IMR-90 (cell line): ENCODE data around the gene BTNL3. TPM values are rescaled to one million over a fixed set of nuclear protein-coding genes. Genes with fewer than 3 reads are reported as not detected.

Source experiments
- ATAC-seq: fragments of 200-7000 bp; cut with Tn5 transposase; 2 replicates; pipeline ENCODE4 v1.9.1; 2020; ENCODE audit warnings: low read depth, mild to moderate bottlenecking, moderate library complexity
- BruUV-seq: library from RNA; stranded (reverse); fragments of 400-500 nt; replicated peaks from 2 replicates; lab custom pipeline; 2021; lab: Mats Ljungman, UMichigan
- CTCF ChIA-PET: fragments of 300-600 bp; formaldehyde crosslinking; extraction: SDS; loops from one replicate; lab custom pipeline; 2021; ENCODE audit warnings: antibody characterized with exemption; lab: Yijun Ruan, JAX
- POLR2A ChIA-PET: fragments of 300-600 bp; sonication (Branson Sonifier 250); formaldehyde crosslinking; loops from one replicate; lab custom pipeline; 2022; ENCODE audit warnings: antibody characterized with exemption; ENCODE audit not compliant: unreplicated experiment; lab: Charles Lee
- DNase-seq: peaks from one replicate; pipeline ENCODE4 v3.0.0; 2013
- H2AFZ ChIP-seq: replicated peaks from 2 replicates; pipeline ENCODE3; 2013; ENCODE audit warnings: low read length, mild to moderate bottlenecking; ENCODE audit not compliant: poor library complexity
- H2AK5ac ChIP-seq: 2 replicates; pipeline ENCODE4 v1.6.1; 2013; ENCODE audit warnings: low read depth, low read length, inconsistent platforms
- H2AK9ac ChIP-seq: replicated peaks from 2 replicates; pipeline ENCODE3; 2013; ENCODE audit warnings: mild to moderate bottlenecking, low read depth, low read length, moderate library complexity; ENCODE audit not compliant: poor library complexity
- H2BK120ac ChIP-seq: 2 replicates; pipeline ENCODE4 v1.6.1; 2013; ENCODE audit warnings: low read depth, low read length, inconsistent platforms
- H2BK15ac ChIP-seq: 3 replicates; pipeline ENCODE4 v1.6.1; 2013; ENCODE audit warnings: low read depth, low read length, inconsistent platforms
- H2BK20ac ChIP-seq: 2 replicates; pipeline ENCODE4 v1.6.1; 2013; ENCODE audit warnings: low read depth, mild to moderate bottlenecking, inconsistent platforms, low read length, moderate library complexity
- H2BK5ac ChIP-seq: 2 replicates; pipeline ENCODE4 v1.6.1; 2013; ENCODE audit warnings: mild to moderate bottlenecking, low read depth, low read length, inconsistent platforms; ENCODE audit not compliant: poor library complexity, severe bottlenecking
- H3K14ac ChIP-seq: replicated peaks from 2 replicates; pipeline ENCODE4 v1.6.1; 2013; ENCODE audit warnings: low read depth, low read length, inconsistent platforms
- H3K18ac ChIP-seq: 2 replicates; pipeline ENCODE4 v1.6.1; 2013; ENCODE audit warnings: low read depth, low read length, control low read depth
- H3K23ac ChIP-seq: 2 replicates; pipeline ENCODE4 v1.6.1; 2013; ENCODE audit warnings: low read depth, low read length, inconsistent platforms
- H3K27ac ChIP-seq: 2 replicates; pipeline ENCODE4 v1.5.1; 2013; ENCODE audit warnings: mild to moderate bottlenecking, control low read depth, low read length; ENCODE audit not compliant: insufficient read depth
- H3K27me3 ChIP-seq: 2 replicates; pipeline ENCODE4 v1.6.1; 2013; ENCODE audit warnings: low read length; ENCODE audit not compliant: control insufficient read depth, insufficient read depth
- H3K36me3 ChIP-seq: 2 replicates; pipeline ENCODE4 v1.6.1; 2013; ENCODE audit warnings: low read length, mixed read lengths; ENCODE audit not compliant: control insufficient read depth, insufficient read depth
- H3K4ac ChIP-seq: 2 replicates; pipeline ENCODE4 v1.6.1; 2013; ENCODE audit warnings: low read depth, low read length, inconsistent platforms
- H3K4me1 ChIP-seq: 2 replicates; pipeline ENCODE4 v1.6.1; 2013; ENCODE audit warnings: low read length, mixed read lengths; ENCODE audit not compliant: control insufficient read depth, insufficient read depth
- H3K4me2 ChIP-seq: 2 replicates; pipeline ENCODE4 v1.6.1; 2013; ENCODE audit warnings: low read depth, mild to moderate bottlenecking, control low read depth, low read length, moderate library complexity
- H3K4me3 ChIP-seq: 2 replicates; pipeline ENCODE4 v1.5.1; 2013; ENCODE audit warnings: low read depth, mild to moderate bottlenecking, control low read depth, low read length, moderate library complexity; ENCODE audit not compliant: insufficient read depth
- H3K56ac ChIP-seq: 2 replicates; pipeline ENCODE4 v1.6.1; 2013; ENCODE audit warnings: low read length, inconsistent platforms; ENCODE audit not compliant: insufficient read depth; ENCODE audit errors: extremely low read depth
- H3K79me1 ChIP-seq, 2 experiments: 2 replicates each; pipeline ENCODE4 v1.6.1; 2013; ENCODE audit warnings: low read length in 2 of 2, inconsistent platforms in 1 of 2, low read depth in 1 of 2
- H3K9ac ChIP-seq: 2 replicates; pipeline ENCODE4 v1.6.1; 2013; ENCODE audit warnings: low read depth, low read length, control low read depth
- H3K9me1 ChIP-seq: 2 replicates; pipeline ENCODE4 v1.6.1; 2013; ENCODE audit warnings: low read length, inconsistent platforms; ENCODE audit not compliant: insufficient read depth
- H3K9me3 ChIP-seq: 2 replicates; pipeline ENCODE4 v1.6.1; 2013; ENCODE audit warnings: low read length; ENCODE audit not compliant: control insufficient read depth, insufficient read depth
- H4K20me1 ChIP-seq: 2 replicates; pipeline ENCODE4 v1.6.1; 2013; ENCODE audit warnings: low read length, inconsistent platforms; ENCODE audit not compliant: insufficient read depth
- H4K5ac ChIP-seq: 2 replicates; pipeline ENCODE4 v1.6.1; 2013; ENCODE audit warnings: mild to moderate bottlenecking, low read depth, low read length, control low read depth
- H4K8ac ChIP-seq, 2 experiments: 2 replicates each; pipeline ENCODE4 v1.6.1; 2013; ENCODE audit warnings: low read depth in 2 of 2, low read length in 2 of 2, control low read depth in 1 of 2, inconsistent platforms in 1 of 2
- H4K91ac ChIP-seq: 2 replicates; pipeline ENCODE4 v1.6.1; 2013; ENCODE audit warnings: low read depth, low read length, inconsistent platforms; ENCODE audit not compliant: insufficient read depth
- BHLHE40 ChIP-seq: fragments of 150-350 bp; IDR thresholded peaks from 2 replicates; pipeline ENCODE4 v1.6.1; 2016; ENCODE audit warnings: mild to moderate bottlenecking, low read depth, low read length
- CEBPB ChIP-seq: IDR thresholded peaks from 2 replicates; pipeline ENCODE4 v1.6.1; 2012; ENCODE audit warnings: low read depth, low read length, improper control_type of control experiment
- CHD1 ChIP-seq: IDR thresholded peaks from 2 replicates; pipeline ENCODE4 v1.6.1; 2012; ENCODE audit warnings: low read depth, low read length, improper control_type of control experiment
- FOS ChIP-seq: fragments of 150-350 bp; IDR thresholded peaks from 2 replicates; pipeline ENCODE4 v1.6.1; 2016; ENCODE audit warnings: low read depth, low read length
- MAFK ChIP-seq: IDR thresholded peaks from 2 replicates; pipeline ENCODE4 v1.6.1; 2012; ENCODE audit warnings: low read depth, low read length, improper control_type of control experiment
- MAZ ChIP-seq: IDR thresholded peaks from 2 replicates; pipeline ENCODE4 v1.6.1; 2012; ENCODE audit warnings: low read depth, mild to moderate bottlenecking, low read length, improper control_type of control experiment, moderate library complexity, borderline replicate concordance
- MXI1 ChIP-seq: IDR thresholded peaks from 2 replicates; pipeline ENCODE4 v1.6.1; 2012; ENCODE audit warnings: low read depth, mild to moderate bottlenecking, low read length, moderate library complexity, borderline replicate concordance
- NFE2L2 ChIP-seq: fragments of 150-350 bp; IDR thresholded peaks from 2 replicates; pipeline ENCODE4 v1.6.1; 2016; ENCODE audit warnings: low read depth, mild to moderate bottlenecking, low read length
- POLR2A ChIP-seq: IDR thresholded peaks from 2 replicates; pipeline ENCODE4 v1.6.1; 2012; ENCODE audit warnings: mild to moderate bottlenecking, low read depth, low read length
- RAD21 ChIP-seq: IDR thresholded peaks from 2 replicates; pipeline ENCODE4 v1.6.1; 2012; ENCODE audit warnings: low read length, improper control_type of control experiment
- RCOR1 ChIP-seq: IDR thresholded peaks from 2 replicates; pipeline ENCODE4 v1.6.1; 2012; ENCODE audit warnings: mild to moderate bottlenecking, low read length, improper control_type of control experiment; ENCODE audit not compliant: insufficient replicate concordance
- RFX5 ChIP-seq: IDR thresholded peaks from 2 replicates; pipeline ENCODE4 v1.8.0; 2012; ENCODE audit warnings: low read depth, mild to moderate bottlenecking, low read length, moderate library complexity
- SMC3 ChIP-seq: fragments of 150-350 bp; IDR thresholded peaks from 2 replicates; pipeline ENCODE4 v1.6.1; 2016; ENCODE audit warnings: low read depth, mild to moderate bottlenecking, antibody characterized with exemption, low read length, moderate library complexity
- WGBS, 2 experiments: methylation state at CpG; one replicate each; pipeline versions ENCODE4 v1.1.5 to v1.1.7; 2013; ENCODE audit warnings: missing lambda C conversion rate in 2 of 2; ENCODE audit not compliant: insufficient read length in 1 of 2; ENCODE audit errors: extremely low coverage in 2 of 2; 5-methylcytosine and 5-hydroxymethylcytosine counted together
- dilution Hi-C: fragments of 300-500 bp; cut with HindIII; formaldehyde crosslinking; loops from one replicate; pipeline ENCODE4 v1.14.3; 2018; ENCODE audit warnings: low sequenced_read_pairs; ENCODE audit not compliant: unreplicated experiment
- in situ Hi-C: fragments of 300-500 bp; cut with MboI; formaldehyde crosslinking; loops from 3 replicates; pipeline ENCODE4 v1.14.3; 2019; ENCODE audit warnings: low sequenced_read_pairs, inconsistent platforms, mixed read lengths
- intact Hi-C: fragments of 100-400 bp; cut with micrococcal nuclease; formaldehyde crosslinking; loops from 2 replicates; pipeline ENCODE4 v1.10.0; 2022
- polyA plus RNA-seq, 3 experiments: library from polyadenylated mRNA; depleted of rRNA; stranded (reverse); fragments of >200 nt; gene quantifications; 2 replicates each; pipeline ENCODE4 v1.2.3, GENCODE V29; 2012; ENCODE audit warnings: low replicate concordance in 1 of 3
- total RNA-seq: library from RNA; depleted of rRNA; stranded (reverse); fragments of >200 nt; gene quantifications from 2 replicates; pipeline ENCODE4 v1.2.3, GENCODE V29; 2012
- TF ChIP-seq, protein P1 (sequence below): fragments of 150-350 bp; IDR thresholded peaks from 2 replicates; pipeline ENCODE4 v1.6.1; 2016; ENCODE audit warnings: low read depth, mild to moderate bottlenecking, low read length, moderate library complexity, borderline replicate concordance
- TF ChIP-seq, protein P2 (sequence below): conservative IDR thresholded peaks from 2 replicates; pipeline ENCODE4 v1.5.1; 2012; ENCODE audit warnings: mild to moderate bottlenecking, low read depth, low read length, improper control_type of control experiment
- TF ChIP-seq, protein P3 (sequence below): fragments of 150-350 bp; IDR thresholded peaks from 2 replicates; pipeline ENCODE4 v1.6.1; 2017; ENCODE audit warnings: mild to moderate bottlenecking, antibody characterized with exemption, low read length, low read depth

The BTNL3 gene
- total and polyA plus RNA-seq, 2 of the 4 experiments (the other 2 are of a cell fraction): not detected

GRCh38 chr5:181047921-181048320, 59.3 kb downstream of the BTNL3 start:
- Histone ChIP-seq H2BK15ac (no peak overlapping the region), H4K8ac (no peak overlapping the region), H3K36me3 (no peaks in the 10 kb centered on the region), H2AK5ac (no peak overlapping the region), H2BK120ac (no peak overlapping the region), H2AFZ (no peak overlapping the region), H4K20me1 (no peaks in the 10 kb centered on the region), H3K9me3 (peaks cover 8% of the 10 kb centered on the region; the same call in 1 of the 2 replicates), H2BK5ac (no peak overlapping the region), H3K27ac (no peak overlapping the region), H4K91ac (no peak overlapping the region), H3K56ac (no peak overlapping the region), H3K4ac (no peak overlapping the region), H3K4me3 (no peak overlapping the region), H3K4me1 (no peaks in the 10 kb centered on the region), H3K27me3 (peaks cover 15% of the 10 kb centered on the region), H3K9ac (no peak overlapping the region), H3K9me1 (no peaks in the 10 kb centered on the region), H3K18ac (no peak overlapping the region), H3K23ac (no peak overlapping the region), H2AK9ac (no peak overlapping the region), H4K5ac (no peak overlapping the region), H3K79me1 (no peaks in the 10 kb centered on the region), H3K14ac (no peak overlapping the region), H3K4me2 (no peak overlapping the region), H2BK20ac (no peak overlapping the region)
- TF ChIP-seq POLR2A: no peak
- no peak for TF ChIP-seq MXI1
- TF ChIP-seq CEBPB: no peak
- TF ChIP-seq MAZ: no peak
- TF ChIP-seq NFE2L2: no peak
- TF ChIP-seq, protein P1, sequence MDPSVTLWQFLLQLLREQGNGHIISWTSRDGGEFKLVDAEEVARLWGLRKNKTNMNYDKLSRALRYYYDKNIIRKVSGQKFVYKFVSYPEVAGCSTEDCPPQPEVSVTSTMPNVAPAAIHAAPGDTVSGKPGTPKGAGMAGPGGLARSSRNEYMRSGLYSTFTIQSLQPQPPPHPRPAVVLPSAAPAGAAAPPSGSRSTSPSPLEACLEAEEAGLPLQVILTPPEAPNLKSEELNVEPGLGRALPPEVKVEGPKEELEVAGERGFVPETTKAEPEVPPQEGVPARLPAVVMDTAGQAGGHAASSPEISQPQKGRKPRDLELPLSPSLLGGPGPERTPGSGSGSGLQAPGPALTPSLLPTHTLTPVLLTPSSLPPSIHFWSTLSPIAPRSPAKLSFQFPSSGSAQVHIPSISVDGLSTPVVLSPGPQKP: no peak
- TF ChIP-seq RAD21: no peak
- no peak for TF ChIP-seq RFX5
- no peak for TF ChIP-seq BHLHE40
- TF ChIP-seq FOS: no peak
- no peak for TF ChIP-seq CHD1
- no peak for TF ChIP-seq MAFK
- TF ChIP-seq RCOR1: no peak
- TF ChIP-seq, protein P2, sequence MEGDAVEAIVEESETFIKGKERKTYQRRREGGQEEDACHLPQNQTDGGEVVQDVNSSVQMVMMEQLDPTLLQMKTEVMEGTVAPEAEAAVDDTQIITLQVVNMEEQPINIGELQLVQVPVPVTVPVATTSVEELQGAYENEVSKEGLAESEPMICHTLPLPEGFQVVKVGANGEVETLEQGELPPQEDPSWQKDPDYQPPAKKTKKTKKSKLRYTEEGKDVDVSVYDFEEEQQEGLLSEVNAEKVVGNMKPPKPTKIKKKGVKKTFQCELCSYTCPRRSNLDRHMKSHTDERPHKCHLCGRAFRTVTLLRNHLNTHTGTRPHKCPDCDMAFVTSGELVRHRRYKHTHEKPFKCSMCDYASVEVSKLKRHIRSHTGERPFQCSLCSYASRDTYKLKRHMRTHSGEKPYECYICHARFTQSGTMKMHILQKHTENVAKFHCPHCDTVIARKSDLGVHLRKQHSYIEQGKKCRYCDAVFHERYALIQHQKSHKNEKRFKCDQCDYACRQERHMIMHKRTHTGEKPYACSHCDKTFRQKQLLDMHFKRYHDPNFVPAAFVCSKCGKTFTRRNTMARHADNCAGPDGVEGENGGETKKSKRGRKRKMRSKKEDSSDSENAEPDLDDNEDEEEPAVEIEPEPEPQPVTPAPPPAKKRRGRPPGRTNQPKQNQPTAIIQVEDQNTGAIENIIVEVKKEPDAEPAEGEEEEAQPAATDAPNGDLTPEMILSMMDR: no peak
- TF ChIP-seq SMC3: no peak
- TF ChIP-seq, protein P3, sequence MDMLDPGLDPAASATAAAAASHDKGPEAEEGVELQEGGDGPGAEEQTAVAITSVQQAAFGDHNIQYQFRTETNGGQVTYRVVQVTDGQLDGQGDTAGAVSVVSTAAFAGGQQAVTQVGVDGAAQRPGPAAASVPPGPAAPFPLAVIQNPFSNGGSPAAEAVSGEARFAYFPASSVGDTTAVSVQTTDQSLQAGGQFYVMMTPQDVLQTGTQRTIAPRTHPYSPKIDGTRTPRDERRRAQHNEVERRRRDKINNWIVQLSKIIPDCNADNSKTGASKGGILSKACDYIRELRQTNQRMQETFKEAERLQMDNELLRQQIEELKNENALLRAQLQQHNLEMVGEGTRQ: no peak
- WGBS, 2 experiments: 71% methylated on average over 5 of the region's 15 CpGs; no CpG with 5 or more reads in 1 of the 2 experiments
- CTCF ChIA-PET: no interaction called here
- intact Hi-C loops (no loop called here), dilution Hi-C loops (no loop called here), in situ Hi-C loops (no loop called here)
- no TSS peak for BruUV-seq
- DNase-seq (no peak), ATAC-seq (no peak)
- POLR2A ChIA-PET: no interaction called here
